Measurements from ENCODE around the gene PDGFD.

DNA sequence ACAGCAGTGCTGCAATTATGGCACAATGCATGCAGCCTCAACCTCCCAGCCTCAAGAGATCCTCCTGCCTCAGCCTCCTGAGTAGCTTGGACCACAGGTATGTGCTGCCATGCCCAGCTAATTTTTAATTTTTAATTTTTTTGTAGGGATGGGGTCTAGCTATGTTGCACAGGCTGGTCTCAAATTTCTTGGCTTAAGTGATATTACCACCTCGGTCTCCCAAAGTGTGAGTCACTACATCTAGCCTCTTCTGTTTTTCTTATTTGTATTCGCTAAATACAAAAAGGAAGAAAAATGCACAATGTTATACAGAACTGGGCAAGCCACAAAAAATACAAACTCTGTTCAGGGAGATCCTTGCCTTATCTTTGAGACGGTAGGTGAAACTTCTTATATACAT lies 65.4 kb downstream of the PDGFD start:
- TF ChIP-seq, protein P1, sequence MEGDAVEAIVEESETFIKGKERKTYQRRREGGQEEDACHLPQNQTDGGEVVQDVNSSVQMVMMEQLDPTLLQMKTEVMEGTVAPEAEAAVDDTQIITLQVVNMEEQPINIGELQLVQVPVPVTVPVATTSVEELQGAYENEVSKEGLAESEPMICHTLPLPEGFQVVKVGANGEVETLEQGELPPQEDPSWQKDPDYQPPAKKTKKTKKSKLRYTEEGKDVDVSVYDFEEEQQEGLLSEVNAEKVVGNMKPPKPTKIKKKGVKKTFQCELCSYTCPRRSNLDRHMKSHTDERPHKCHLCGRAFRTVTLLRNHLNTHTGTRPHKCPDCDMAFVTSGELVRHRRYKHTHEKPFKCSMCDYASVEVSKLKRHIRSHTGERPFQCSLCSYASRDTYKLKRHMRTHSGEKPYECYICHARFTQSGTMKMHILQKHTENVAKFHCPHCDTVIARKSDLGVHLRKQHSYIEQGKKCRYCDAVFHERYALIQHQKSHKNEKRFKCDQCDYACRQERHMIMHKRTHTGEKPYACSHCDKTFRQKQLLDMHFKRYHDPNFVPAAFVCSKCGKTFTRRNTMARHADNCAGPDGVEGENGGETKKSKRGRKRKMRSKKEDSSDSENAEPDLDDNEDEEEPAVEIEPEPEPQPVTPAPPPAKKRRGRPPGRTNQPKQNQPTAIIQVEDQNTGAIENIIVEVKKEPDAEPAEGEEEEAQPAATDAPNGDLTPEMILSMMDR (conservative IDR thresholded peaks at IDR 0.05 in 1 of 2, IDR thresholded peaks at IDR 0.05 in 1 of 2; ENCODE audit: low read depth in 1 of 2, low read length in 2 of 2) = no peak
- no peak for TF ChIP-seq EZH2 (IDR thresholded peaks at IDR 0.05; ENCODE audit: low read length, missing control alignments)
